Measurements from ENCODE around the gene CEP78. TPM values are rescaled to one million over a fixed set of nuclear protein-coding genes. Genes with fewer than 3 reads are reported as not detected.
A peak's percentile ranks its signal among the peaks of the same experiment; 100 is the strongest.

CEP78 gene
- total RNA-seq, 1 donor from 2014 or later: 66.4 TPM

GRCh38 chr9:78210841-78211301, 25.0 kb upstream of the CEP78 start:
- Mint-ChIP-seq H3K9me3 (no peaks in the 10 kb centered on the region), H3K4me1 (peaks cover 20% of the 10 kb centered on the region), H3K36me3 (ENCODE audit: low read depth) (no peaks in the 10 kb centered on the region), H3K27me3 (ENCODE audit: low read depth) (no peaks in the 10 kb centered on the region), H3K27ac (ENCODE audit: unreplicated experiment) (no peak overlapping the region), H3K4me3 (no peak overlapping the region)
- no peak for DNase-seq (ENCODE audit: low read depth, low spot score)
- TF ChIP-seq, protein P1, sequence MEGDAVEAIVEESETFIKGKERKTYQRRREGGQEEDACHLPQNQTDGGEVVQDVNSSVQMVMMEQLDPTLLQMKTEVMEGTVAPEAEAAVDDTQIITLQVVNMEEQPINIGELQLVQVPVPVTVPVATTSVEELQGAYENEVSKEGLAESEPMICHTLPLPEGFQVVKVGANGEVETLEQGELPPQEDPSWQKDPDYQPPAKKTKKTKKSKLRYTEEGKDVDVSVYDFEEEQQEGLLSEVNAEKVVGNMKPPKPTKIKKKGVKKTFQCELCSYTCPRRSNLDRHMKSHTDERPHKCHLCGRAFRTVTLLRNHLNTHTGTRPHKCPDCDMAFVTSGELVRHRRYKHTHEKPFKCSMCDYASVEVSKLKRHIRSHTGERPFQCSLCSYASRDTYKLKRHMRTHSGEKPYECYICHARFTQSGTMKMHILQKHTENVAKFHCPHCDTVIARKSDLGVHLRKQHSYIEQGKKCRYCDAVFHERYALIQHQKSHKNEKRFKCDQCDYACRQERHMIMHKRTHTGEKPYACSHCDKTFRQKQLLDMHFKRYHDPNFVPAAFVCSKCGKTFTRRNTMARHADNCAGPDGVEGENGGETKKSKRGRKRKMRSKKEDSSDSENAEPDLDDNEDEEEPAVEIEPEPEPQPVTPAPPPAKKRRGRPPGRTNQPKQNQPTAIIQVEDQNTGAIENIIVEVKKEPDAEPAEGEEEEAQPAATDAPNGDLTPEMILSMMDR (conservative IDR thresholded peaks at IDR 0.05): no peak

DNA sequence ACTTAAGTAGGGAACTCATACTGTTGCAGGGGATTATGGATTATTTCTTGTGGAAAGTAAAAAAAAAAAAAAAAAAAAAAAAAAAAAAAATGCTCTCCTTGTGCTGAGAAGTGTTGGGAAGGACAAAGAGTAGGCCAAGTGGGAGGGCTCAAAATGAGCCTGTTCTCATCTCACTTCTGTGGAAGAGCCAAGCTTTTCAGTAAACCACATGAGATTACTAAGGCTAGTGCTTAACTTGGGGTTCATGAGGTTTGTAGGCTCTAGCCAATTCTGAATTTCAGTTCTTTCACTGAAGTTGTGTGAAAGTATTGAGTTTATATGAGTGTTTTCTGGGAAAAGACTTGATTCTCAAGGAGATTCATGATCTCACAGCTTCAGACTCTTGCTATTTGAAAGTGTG, 23.0 kb upstream of the CEP78 start:
- Mint-ChIP-seq H3K27ac (ENCODE audit: unreplicated experiment) (no peak overlapping the region), H3K9me3 (no peaks in the 10 kb centered on the region), H3K4me3 (no peak overlapping the region), H3K36me3 (ENCODE audit: low read depth) (no peaks in the 10 kb centered on the region), H3K27me3 (ENCODE audit: low read depth) (no peaks in the 10 kb centered on the region), H3K4me1 (peaks cover 20% of the 10 kb centered on the region)
- TF ChIP-seq, protein P1 (conservative IDR thresholded peaks at IDR 0.05): no peak
- DNase-seq (ENCODE audit: low read depth, low spot score): no peak

- Mint-ChIP-seq H3K9me3 (no peaks in the 10 kb centered on the region), H3K27me3 (ENCODE audit: low read depth) (no peaks in the 10 kb centered on the region), H3K27ac (ENCODE audit: unreplicated experiment) (no peak overlapping the region), H3K36me3 (ENCODE audit: low read depth) (no peaks in the 10 kb centered on the region), H3K4me3 (no peak overlapping the region), H3K4me1 (peaks cover 20% of the 10 kb centered on the region)
- TF ChIP-seq, protein P1 (conservative IDR thresholded peaks at IDR 0.05): peak; percentile 47
- no peak for DNase-seq (ENCODE audit: low read depth, low spot score)
Measured at GRCh38 chr9:78213712-78214111, 22.2 kb upstream of the CEP78 start.

GRCh38 chr9:78214492-78214891, 21.4 kb upstream of the CEP78 start:
- Mint-ChIP-seq H3K9me3 (no peaks in the 10 kb centered on the region), H3K27ac (ENCODE audit: unreplicated experiment) (no peak overlapping the region), H3K36me3 (ENCODE audit: low read depth) (no peaks in the 10 kb centered on the region), H3K27me3 (ENCODE audit: low read depth) (no peaks in the 10 kb centered on the region), H3K4me1 (peaks cover 20% of the 10 kb centered on the region), H3K4me3 (no peak overlapping the region)
- TF ChIP-seq, protein P1 (conservative IDR thresholded peaks at IDR 0.05): no peak
- no peak for DNase-seq (ENCODE audit: low read depth, low spot score)

- peaks cover 18% of the 10 kb centered on the region for H3K4me1 Mint-ChIP-seq
Measured at GRCh38 chr9:78215706-78216105, 20.2 kb upstream of the CEP78 start.

More at GRCh38 chr9:78215706-78216105, 20.2 kb upstream of the CEP78 start:
- no peak for DNase-seq (ENCODE audit: low read depth, low spot score)
- Mint-ChIP-seq H3K9me3 (no peaks in the 10 kb centered on the region), H3K27me3 (ENCODE audit: low read depth) (no peaks in the 10 kb centered on the region), H3K27ac (ENCODE audit: unreplicated experiment) (no peak overlapping the region), H3K36me3 (ENCODE audit: low read depth) (no peaks in the 10 kb centered on the region), H3K4me3 (no peak overlapping the region)
- TF ChIP-seq, protein P1 (conservative IDR thresholded peaks at IDR 0.05): no peak
